ENCODE results near the gene GPR55. TPM values are rescaled to one million over a fixed set of nuclear protein-coding genes. Genes with fewer than 3 reads are reported as not detected.

Gene GPR55
- total and polyA plus RNA-seq, 8 donors, result 0.13 to 0.37 (median 0.19) TPM; not detected in 5

DNA sequence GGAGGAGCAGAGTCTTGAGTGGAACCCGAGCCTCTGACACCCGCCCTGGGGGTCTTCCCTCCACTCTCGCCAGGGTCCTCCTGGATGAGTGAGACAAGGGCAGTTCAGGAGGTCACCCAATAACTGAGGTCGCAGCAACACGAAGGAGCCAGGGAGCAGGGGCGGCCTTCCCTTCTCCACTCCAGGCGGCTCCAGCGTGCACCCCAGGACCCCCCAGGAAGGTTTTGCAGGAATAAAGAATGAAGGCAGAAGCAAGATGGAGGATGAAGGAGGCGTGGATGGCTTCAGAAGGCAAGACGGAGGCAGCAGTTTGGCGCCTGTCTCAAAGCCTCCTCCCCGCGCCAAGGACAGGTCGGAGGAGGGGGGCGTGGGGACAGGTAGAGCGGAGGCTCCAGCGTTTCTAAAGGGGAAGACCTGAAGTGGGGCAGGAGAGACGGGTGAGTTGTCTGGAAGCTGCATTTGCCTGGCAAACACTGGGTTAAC lies 60.9 kb downstream of the GPR55 start:
- H3K27ac ChIP-seq, result peak overlapping the region in 2 of 5 donors; percentile 69 to 84
- no peak for DNase-seq
- no peak for TF ChIP-seq POLR2AphosphoS5 (IDR thresholded peaks at IDR 0.05)
- TF ChIP-seq CTCF (IDR thresholded peaks at IDR 0.05), result no peak
- TF ChIP-seq EP300 (IDR thresholded peaks at IDR 0.05), result no peak
- no peak for TF ChIP-seq POLR2A (IDR thresholded peaks at IDR 0.05)
- H3K9me3 ChIP-seq, result no peaks in the 10 kb centered on the region
- intact Hi-C loops (cut with DNase I; ENCODE audit: low total_unique reads), result no loop called here
- H3K36me3 ChIP-seq, result no peaks in the 10 kb centered on the region
- peaks cover 39 to 50% (median 45%) of the 10 kb centered on the region in 4 donors for H3K4me1 ChIP-seq
- peaks cover 0 to 10% (median 0%) of the 10 kb centered on the region in 3 donors for H3K27me3 ChIP-seq
- H3K4me3 ChIP-seq, result peak overlapping the region; percentile 73 to 92 (median 82)
- 41 to 54% (median 51%) methylated on average over 18 of the region's 18 CpGs for WGBS, 5 donors

- TF ChIP-seq POLR2AphosphoS5 (IDR thresholded peaks at IDR 0.05) (no peak), CTCF (IDR thresholded peaks at IDR 0.05) (no peak), EP300 (IDR thresholded peaks at IDR 0.05) (no peak), POLR2A (IDR thresholded peaks at IDR 0.05) (no peak)
- Histone ChIP-seq H3K27ac (no peak overlapping the region), H3K4me3 (no peak overlapping the region), H3K4me1 (peaks cover 33 to 44% (median 40%) of the 10 kb centered on the region in 4 donors), H3K9me3 (no peaks in the 10 kb centered on the region), H3K27me3 (peaks cover 0 to 10% (median 0%) of the 10 kb centered on the region in 3 donors), H3K36me3 (no peaks in the 10 kb centered on the region)
- intact Hi-C loops (cut with DNase I; ENCODE audit: low total_unique reads), result no loop called here
- peak in 1 of 2 donors; percentile 32 for DNase-seq
- 75 to 84% (median 82%) methylated on average over 11 to 13 of the region's 13 CpGs for WGBS, 5 donors
Observed at GRCh38 chr2:230863442-230864121, 61.5 kb downstream of the GPR55 start.

GRCh38 chr2:230863031-230863430 lies 62.0 kb downstream of the GPR55 start:
- Histone ChIP-seq H3K36me3 (no peaks in the 10 kb centered on the region), H3K9me3 (no peaks in the 10 kb centered on the region), H3K27me3 (peaks cover 0 to 13% (median 3%) of the 10 kb centered on the region in 3 donors), H3K4me1 (peaks cover 29 to 38% (median 36%) of the 10 kb centered on the region in 4 donors), H3K27ac (no peak overlapping the region), H3K4me3 (no peak overlapping the region)
- WGBS, 5 donors, result 62 to 77% (median 73%) methylated on average over 7 to 8 of the region's 8 CpGs
- no peak for DNase-seq
- intact Hi-C loops (cut with DNase I; ENCODE audit: low total_unique reads), result no loop called here
- TF ChIP-seq POLR2A (IDR thresholded peaks at IDR 0.05) (no peak), POLR2AphosphoS5 (IDR thresholded peaks at IDR 0.05) (no peak), EP300 (IDR thresholded peaks at IDR 0.05) (no peak), CTCF (IDR thresholded peaks at IDR 0.05) (no peak)

- no peaks in the 10 kb centered on the region for H3K36me3 ChIP-seq
- intact Hi-C loops (cut with DNase I; ENCODE audit: low total_unique reads), result no loop called here
- H3K27ac ChIP-seq, result no peak overlapping the region
- H3K9me3 ChIP-seq, result no peaks in the 10 kb centered on the region
- no peak overlapping the region for H3K4me3 ChIP-seq
- TF ChIP-seq EP300 (IDR thresholded peaks at IDR 0.05) (no peak), CTCF (IDR thresholded peaks at IDR 0.05) (no peak), POLR2AphosphoS5 (IDR thresholded peaks at IDR 0.05) (no peak), POLR2A (IDR thresholded peaks at IDR 0.05) (no peak)
- peaks cover 22 to 31% (median 30%) of the 10 kb centered on the region in 4 donors for H3K4me1 ChIP-seq
- H3K27me3 ChIP-seq, result peaks cover 0 to 20% (median 3%) of the 10 kb centered on the region in 3 donors
- no peak for DNase-seq
- 82 to 92% (median 88%) methylated on average over 5 of the region's 5 CpGs for WGBS, 5 donors
Observed at GRCh38 chr2:230862292-230862691, 62.8 kb downstream of the GPR55 start.

All from stomach (tissue), 9 donors.